Measurements from ENCODE around the gene AMT.

- no peak for TF ChIP-seq CTCF (optimal IDR thresholded peaks at IDR 0.05 in 1 of 3, IDR thresholded peaks at IDR 0.05 in 1 of 3, conservative IDR thresholded peaks at IDR 0.05 in 1 of 3; ENCODE audit: extremely low read depth in 1 of 3, insufficient read depth in 2 of 3, low read length in 3 of 3)
- TF ChIP-seq EZH2 (IDR thresholded peaks at IDR 0.05; ENCODE audit: low read length), result no peak
These were observed 47.0 kb upstream of the AMT start for GRCh38 chr3:49469037-49469935.

Measured in keratinocyte (primary cell).